PC-3 (cell line): ENCODE measurements around the gene RNF144B.

Source experiments
- EZH2 ChIP-seq: fragments of 300-600 bp; sonication (generic); IDR thresholded peaks from one replicate; pipeline ENCODE4 v1.6.1; 2017; ENCODE audit warnings: antibody characterized with exemption, mild to moderate bottlenecking, low read length; ENCODE audit not compliant: unreplicated experiment
- TF ChIP-seq, protein P1 (sequence below): fragments of 300-600 bp; sonication (generic); conservative IDR thresholded peaks from 2 replicates; pipeline ENCODE4 v1.5.1; 2017; ENCODE audit warnings: antibody characterized with exemption, low read depth, mild to moderate bottlenecking, low read length

DNA sequence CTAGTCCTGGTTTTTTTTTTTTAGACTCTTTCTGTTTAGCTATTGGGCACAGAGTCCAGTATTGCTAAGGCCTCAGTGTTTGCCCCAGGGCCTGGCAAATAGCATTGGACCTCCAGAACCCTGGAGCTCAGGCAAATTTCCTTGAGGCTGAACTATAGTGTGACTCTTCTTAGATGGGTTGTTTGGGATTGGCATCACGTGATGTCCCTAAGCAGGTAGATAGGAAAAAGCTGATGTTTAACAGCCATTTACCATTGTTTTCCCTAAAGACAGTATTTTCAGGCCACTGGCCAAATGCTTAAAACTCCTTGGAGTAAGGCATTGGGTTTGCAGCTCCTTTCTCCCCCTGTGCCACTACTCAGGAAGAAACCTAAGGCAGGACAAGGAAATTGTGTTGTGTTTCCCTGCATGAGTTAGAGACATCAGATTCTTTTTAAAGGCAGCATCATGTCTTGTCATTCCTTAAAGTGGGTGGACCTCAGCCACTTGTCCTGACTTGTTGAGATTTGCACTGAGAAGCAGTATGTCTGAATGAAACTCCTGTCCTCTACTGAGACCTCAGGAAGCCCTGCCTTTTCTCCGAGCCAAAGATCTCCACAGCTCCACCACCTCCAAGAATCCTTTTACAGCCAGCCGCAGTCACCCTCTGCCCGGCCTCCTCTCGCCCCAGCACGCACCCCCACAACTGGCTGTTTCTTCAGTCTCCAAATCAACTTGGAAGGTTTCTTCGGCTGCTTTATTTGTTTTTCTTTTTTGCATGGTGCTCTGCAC lies 46.2 kb upstream of the RNF144B start:
- TF ChIP-seq, protein P1, sequence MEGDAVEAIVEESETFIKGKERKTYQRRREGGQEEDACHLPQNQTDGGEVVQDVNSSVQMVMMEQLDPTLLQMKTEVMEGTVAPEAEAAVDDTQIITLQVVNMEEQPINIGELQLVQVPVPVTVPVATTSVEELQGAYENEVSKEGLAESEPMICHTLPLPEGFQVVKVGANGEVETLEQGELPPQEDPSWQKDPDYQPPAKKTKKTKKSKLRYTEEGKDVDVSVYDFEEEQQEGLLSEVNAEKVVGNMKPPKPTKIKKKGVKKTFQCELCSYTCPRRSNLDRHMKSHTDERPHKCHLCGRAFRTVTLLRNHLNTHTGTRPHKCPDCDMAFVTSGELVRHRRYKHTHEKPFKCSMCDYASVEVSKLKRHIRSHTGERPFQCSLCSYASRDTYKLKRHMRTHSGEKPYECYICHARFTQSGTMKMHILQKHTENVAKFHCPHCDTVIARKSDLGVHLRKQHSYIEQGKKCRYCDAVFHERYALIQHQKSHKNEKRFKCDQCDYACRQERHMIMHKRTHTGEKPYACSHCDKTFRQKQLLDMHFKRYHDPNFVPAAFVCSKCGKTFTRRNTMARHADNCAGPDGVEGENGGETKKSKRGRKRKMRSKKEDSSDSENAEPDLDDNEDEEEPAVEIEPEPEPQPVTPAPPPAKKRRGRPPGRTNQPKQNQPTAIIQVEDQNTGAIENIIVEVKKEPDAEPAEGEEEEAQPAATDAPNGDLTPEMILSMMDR, result no peak
- TF ChIP-seq EZH2, result no peak
